H9 (cell line): ENCODE measurements around the gene CCDC148. TPM values are rescaled to one million over a fixed set of nuclear protein-coding genes. Genes with fewer than 3 reads are reported as not detected.

ENCODE experiments used
- DNase-seq: peaks from one replicate; pipeline ENCODE4 v3.0.0-alpha.2; 2017
- H2AFZ ChIP-seq: one replicate; pipeline ENCODE4 v1.6.1; 2013; ENCODE audit warnings: mild to moderate bottlenecking, low read length, control low read depth, moderate library complexity
- H2AK5ac ChIP-seq: 2 replicates; pipeline ENCODE4 v1.6.1; 2013; ENCODE audit warnings: low read length, control low read depth, mixed read lengths; ENCODE audit not compliant: insufficient read length
- H2BK120ac ChIP-seq: one replicate; pipeline ENCODE4 v1.6.1; 2013; ENCODE audit warnings: low read depth, mild to moderate bottlenecking, low read length, control low read depth, inconsistent platforms; ENCODE audit not compliant: poor library complexity, severe bottlenecking
- H2BK12ac ChIP-seq: 2 replicates; pipeline ENCODE4 v1.6.1; 2013; ENCODE audit warnings: low read length, control low read depth, mixed read lengths, low read depth; ENCODE audit not compliant: insufficient read length
- H2BK15ac ChIP-seq: 2 replicates; pipeline ENCODE4 v1.6.1; 2013; ENCODE audit warnings: low read depth, low read length, control low read depth
- H2BK20ac ChIP-seq: one replicate; pipeline ENCODE4 v1.6.1; 2013; ENCODE audit warnings: low read depth, mild to moderate bottlenecking, low read length, control low read depth, inconsistent platforms; ENCODE audit not compliant: poor library complexity, severe bottlenecking
- H2BK5ac ChIP-seq: 2 replicates; pipeline ENCODE4 v1.6.1; 2013; ENCODE audit warnings: low read length, control low read depth, mixed read lengths; ENCODE audit not compliant: insufficient read length
- H3K14ac ChIP-seq: 2 replicates; pipeline ENCODE4 v1.6.1; 2013; ENCODE audit warnings: low read length, control low read depth; ENCODE audit not compliant: insufficient read depth
- H3K18ac ChIP-seq: 2 replicates; pipeline ENCODE4 v1.6.1; 2013; ENCODE audit warnings: low read depth, mild to moderate bottlenecking, mixed read lengths, low read length, control low read depth; ENCODE audit not compliant: insufficient read length
- H3K23ac ChIP-seq: 2 replicates; pipeline ENCODE4 v1.6.1; 2013; ENCODE audit warnings: low read length, control low read depth, mixed read lengths, low read depth; ENCODE audit not compliant: insufficient read length
- H3K23me2 ChIP-seq: 2 replicates; pipeline ENCODE4 v1.6.1; 2013; ENCODE audit warnings: low read depth, mild to moderate bottlenecking, mixed read lengths, low read length, control low read depth; ENCODE audit not compliant: insufficient read length, poor library complexity, severe bottlenecking
- H3K27ac ChIP-seq: 2 replicates; pipeline ENCODE4 v1.5.1; 2013; ENCODE audit warnings: low read length, control low read depth, mixed read lengths, low read depth; ENCODE audit not compliant: insufficient read length
- H3K27me3 ChIP-seq: 2 replicates; pipeline ENCODE4 v1.6.1; 2013; ENCODE audit warnings: low read length, control low read depth, inconsistent platforms; ENCODE audit not compliant: insufficient read depth
- H3K4ac ChIP-seq: 2 replicates; pipeline ENCODE4 v1.6.1; 2013; ENCODE audit warnings: low read depth, mild to moderate bottlenecking, control low read depth, inconsistent platforms, low read length, moderate library complexity
- H3K4me1 ChIP-seq: 2 replicates; pipeline ENCODE4 v1.6.1; 2013; ENCODE audit warnings: low read length, control low read depth, inconsistent platforms; ENCODE audit not compliant: insufficient read depth
- H3K4me2 ChIP-seq: 2 replicates; pipeline ENCODE4 v1.6.1; 2013; ENCODE audit warnings: low read length, control low read depth, mixed read lengths; ENCODE audit not compliant: insufficient read length, insufficient read depth
- H3K56ac ChIP-seq: 2 replicates; pipeline ENCODE4 v1.6.1; 2013; ENCODE audit warnings: low read depth, mild to moderate bottlenecking, mixed read lengths, low read length, control low read depth; ENCODE audit not compliant: insufficient read length
- H3K79me1 ChIP-seq: 2 replicates; pipeline ENCODE4 v1.6.1; 2013; ENCODE audit warnings: low read depth, mild to moderate bottlenecking, moderate library complexity, low read length, control low read depth, inconsistent platforms; ENCODE audit not compliant: insufficient read depth, poor library complexity, severe bottlenecking
- H3K79me2 ChIP-seq: 2 replicates; pipeline ENCODE4 v1.6.1; 2013; ENCODE audit warnings: low read length, control low read depth, inconsistent platforms; ENCODE audit not compliant: insufficient read depth
- H3K9ac ChIP-seq: 2 replicates; pipeline ENCODE4 v1.6.1; 2013; ENCODE audit warnings: low read length, control low read depth, mixed read lengths; ENCODE audit not compliant: insufficient read length; ENCODE audit errors: extremely low read depth
- H3K9me3 ChIP-seq: one replicate; pipeline ENCODE4 v1.6.1; 2013; ENCODE audit warnings: low read depth, low read length, inconsistent platforms; ENCODE audit not compliant: control insufficient read depth
- H3T11ph ChIP-seq: one replicate; pipeline ENCODE4 v1.6.1; 2013; ENCODE audit warnings: mild to moderate bottlenecking, low read length, control low read depth, inconsistent platforms
- H4K20me1 ChIP-seq: one replicate; pipeline ENCODE4 v1.6.1; 2013; ENCODE audit not compliant: control insufficient read depth, insufficient read length, insufficient read depth
- H4K5ac ChIP-seq: 2 replicates; pipeline ENCODE4 v1.6.1; 2013; ENCODE audit warnings: low read depth, mild to moderate bottlenecking, mixed read lengths, low read length, control low read depth; ENCODE audit not compliant: insufficient read length
- H4K8ac ChIP-seq: replicated peaks from 2 replicates; pipeline ENCODE4 v1.6.1; 2013; ENCODE audit warnings: low read length, control low read depth, mixed read lengths, low read depth; ENCODE audit not compliant: insufficient read length
- H4K91ac ChIP-seq: 2 replicates; pipeline ENCODE4 v1.6.1; 2013; ENCODE audit warnings: low read depth, mild to moderate bottlenecking, moderate library complexity, mixed read lengths, low read length, control low read depth; ENCODE audit not compliant: insufficient read length
- H3K27ac Mint-ChIP-seq, 3 experiments: 2 replicates in 2 of 3; 3 replicates in 1 of 3; pipeline ENCODE4 v1.8.0; 2020 to 2021; ENCODE audit warnings: mixed read lengths in 3 of 3, mild to moderate bottlenecking in 1 of 3, moderate library complexity in 1 of 3
- H3K27me3 Mint-ChIP-seq: 2 replicates; pipeline ENCODE4 v1.8.0; 2021; ENCODE audit warnings: low read depth, mild to moderate bottlenecking, moderate library complexity, mixed read lengths
- H3K36me3 Mint-ChIP-seq, 3 experiments: 2 replicates in 2 of 3; 3 replicates in 1 of 3; pipeline ENCODE4 v1.8.0; 2020 to 2021; ENCODE audit warnings: low read depth in 3 of 3, mixed read lengths in 3 of 3; ENCODE audit not compliant: insufficient read depth in 1 of 3
- H3K4me1 Mint-ChIP-seq, 2 experiments: 2 replicates each; pipeline ENCODE4 v1.8.0; 2020; ENCODE audit warnings: mixed read lengths in 2 of 2
- H3K4me3 Mint-ChIP-seq, 2 experiments: 2 replicates in 1 of 2; 3 replicates in 1 of 2; pipeline ENCODE4 v1.8.0; 2020 to 2021; ENCODE audit warnings: mild to moderate bottlenecking in 2 of 2, mixed read lengths in 2 of 2, moderate library complexity in 1 of 2
- H3K9me3 Mint-ChIP-seq, 2 experiments: 2 replicates in 1 of 2; 3 replicates in 1 of 2; pipeline ENCODE4 v1.8.0; 2020; ENCODE audit warnings: mild to moderate bottlenecking in 2 of 2, mixed read lengths in 2 of 2, moderate library complexity in 1 of 2
- WGBS: extraction: QIAGEN DNeasy Blood & Tissue Kit; methylation state at CpG from one replicate; pipeline ENCODE4 v1.1.7; 2013; ENCODE audit warnings: missing lambda C conversion rate, low lambda C conversion rate, mixed read lengths; ENCODE audit not compliant: insufficient read length; ENCODE audit errors: extremely low coverage; 5-methylcytosine and 5-hydroxymethylcytosine counted together
- total RNA-seq: library from RNA; stranded (reverse); gene quantifications from 2 replicates; pipeline ENCODE4 v1.2.1, GENCODE V29; 2021
- TF ChIP-seq, protein P1 (sequence below): fragments of 200-600 bp; sonication (generic); conservative IDR thresholded peaks from 3 replicates; pipeline ENCODE4 v1.8.0; 2021; ENCODE audit warnings: antibody characterized with exemption, mild to moderate bottlenecking

The CCDC148 gene
- total RNA-seq, 1 experiment from 2014 or later: 1.5 TPM

DNA sequence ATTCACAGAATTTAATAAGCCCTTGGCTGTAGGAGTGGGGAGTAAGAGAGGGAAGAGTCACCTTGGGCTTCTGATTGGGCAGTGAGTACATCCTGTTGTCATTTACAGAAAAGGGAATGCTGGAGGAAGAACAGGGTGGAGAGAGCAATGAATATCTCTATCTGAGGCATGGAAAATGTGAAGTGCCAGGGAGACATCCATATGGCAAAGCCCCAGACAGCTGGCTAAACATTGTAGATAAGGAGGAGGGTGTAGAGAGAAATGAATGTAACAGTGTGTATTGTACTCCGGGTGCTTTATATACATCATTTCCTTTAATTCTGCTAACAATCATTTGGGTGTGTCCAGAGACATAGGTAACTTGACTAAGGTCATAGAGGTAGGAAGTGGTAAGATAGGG is 251.3 kb downstream of the CCDC148 start:
- no peaks in the 10 kb centered on the region for H3K27me3 Mint-ChIP-seq
- Histone ChIP-seq H4K5ac (no peak overlapping the region), H2BK20ac (no peak overlapping the region), H3K27ac (no peak overlapping the region), H4K91ac (no peak overlapping the region), H3T11ph (no peak overlapping the region), H3K9ac (no peak overlapping the region), H3K27me3 (no peaks in the 10 kb centered on the region), H3K23me2 (no peaks in the 10 kb centered on the region), H3K79me1 (no peaks in the 10 kb centered on the region), H3K14ac (no peak overlapping the region), H2AK5ac (no peak overlapping the region), H2BK120ac (no peak overlapping the region), H2BK12ac (no peak overlapping the region), H3K23ac (no peak overlapping the region), H3K56ac (no peak overlapping the region), H2AFZ (no peak overlapping the region), H3K79me2 (no peaks in the 10 kb centered on the region), H2BK15ac (no peak overlapping the region), H3K4me2 (no peak overlapping the region), H4K20me1 (no peaks in the 10 kb centered on the region), H4K8ac (no peak overlapping the region), H3K18ac (no peak overlapping the region), H3K4ac (no peak overlapping the region), H2BK5ac (no peak overlapping the region), H3K4me1 (no peaks in the 10 kb centered on the region), H3K9me3 (no peaks in the 10 kb centered on the region)
- no peaks in the 10 kb centered on the region for H3K9me3 Mint-ChIP-seq
- no peak overlapping the region for H3K4me3 Mint-ChIP-seq
- no peak overlapping the region for H3K27ac Mint-ChIP-seq
- TF ChIP-seq, protein P1, sequence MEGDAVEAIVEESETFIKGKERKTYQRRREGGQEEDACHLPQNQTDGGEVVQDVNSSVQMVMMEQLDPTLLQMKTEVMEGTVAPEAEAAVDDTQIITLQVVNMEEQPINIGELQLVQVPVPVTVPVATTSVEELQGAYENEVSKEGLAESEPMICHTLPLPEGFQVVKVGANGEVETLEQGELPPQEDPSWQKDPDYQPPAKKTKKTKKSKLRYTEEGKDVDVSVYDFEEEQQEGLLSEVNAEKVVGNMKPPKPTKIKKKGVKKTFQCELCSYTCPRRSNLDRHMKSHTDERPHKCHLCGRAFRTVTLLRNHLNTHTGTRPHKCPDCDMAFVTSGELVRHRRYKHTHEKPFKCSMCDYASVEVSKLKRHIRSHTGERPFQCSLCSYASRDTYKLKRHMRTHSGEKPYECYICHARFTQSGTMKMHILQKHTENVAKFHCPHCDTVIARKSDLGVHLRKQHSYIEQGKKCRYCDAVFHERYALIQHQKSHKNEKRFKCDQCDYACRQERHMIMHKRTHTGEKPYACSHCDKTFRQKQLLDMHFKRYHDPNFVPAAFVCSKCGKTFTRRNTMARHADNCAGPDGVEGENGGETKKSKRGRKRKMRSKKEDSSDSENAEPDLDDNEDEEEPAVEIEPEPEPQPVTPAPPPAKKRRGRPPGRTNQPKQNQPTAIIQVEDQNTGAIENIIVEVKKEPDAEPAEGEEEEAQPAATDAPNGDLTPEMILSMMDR: no peak
- H3K36me3 Mint-ChIP-seq: no peaks in the 10 kb centered on the region
- no CpG with 5 or more reads among the region's 1 CpG for WGBS
- no peaks in the 10 kb centered on the region for H3K4me1 Mint-ChIP-seq
- DNase-seq: no peak
